Heart left ventricle (tissue), 13 donors: ENCODE measurements around the gene OMG.

ENCODE experiments used
- POLR2A ChIP-seq, 2 donors: fragments of 450-650 bp; IDR thresholded peaks; one replicate each; pipeline ENCODE4 v1.6.1; 2017; ENCODE audit warnings: antibody characterized with exemption in 2 of 2, mild to moderate bottlenecking in 2 of 2, moderate library complexity in 2 of 2
- TF ChIP-seq, protein P1 (sequence below), 12 donors: fragments of 200-600 bp; sonication (generic) in 4 of 12; IDR thresholded peaks; one replicate each; pipeline versions ENCODE4 v1.5.0 to v1.8.0; 2018 to 2022; ENCODE audit warnings: antibody characterized with exemption in 12 of 12, mild to moderate bottlenecking in 5 of 12
- donor health status: ischemic (EF 13 %, LVEDD 7.1; RV severe dilation, severe dysfunction).
- donor health status: DM: no; HTN: yes; CAD: no.
- donor health status: DM: no; HTN: no; CAD: no.
- donor health status: ischemic (EF 25% LVEDD 6.9; RV normal size, moderate dysfunction).
- donor health status: ischemic (EF 25% LVEDD 5.7; RV mildly dilated, moderate dysfunction).
- donor health status: ischemic (EF 35%, LVEDD 5.7; RV mildly dilated, moderate dysfunction).
- donor health status: nonischemic (EF 11% LVEDD 7.7; RV severe dilation, severe dysfunction).
- donor health status: DM: yes; HTN: yes; CAD: no.
- donor health status: PGD.
- donor health status: ischemic (EF 29% LVEDD 5.4; RV normal size, mild dysfunction).
- donor health status: nonischemic (EF 23%, LVEDD 6.1; RV moderate dilation, normal function).

- TF ChIP-seq, protein P1, sequence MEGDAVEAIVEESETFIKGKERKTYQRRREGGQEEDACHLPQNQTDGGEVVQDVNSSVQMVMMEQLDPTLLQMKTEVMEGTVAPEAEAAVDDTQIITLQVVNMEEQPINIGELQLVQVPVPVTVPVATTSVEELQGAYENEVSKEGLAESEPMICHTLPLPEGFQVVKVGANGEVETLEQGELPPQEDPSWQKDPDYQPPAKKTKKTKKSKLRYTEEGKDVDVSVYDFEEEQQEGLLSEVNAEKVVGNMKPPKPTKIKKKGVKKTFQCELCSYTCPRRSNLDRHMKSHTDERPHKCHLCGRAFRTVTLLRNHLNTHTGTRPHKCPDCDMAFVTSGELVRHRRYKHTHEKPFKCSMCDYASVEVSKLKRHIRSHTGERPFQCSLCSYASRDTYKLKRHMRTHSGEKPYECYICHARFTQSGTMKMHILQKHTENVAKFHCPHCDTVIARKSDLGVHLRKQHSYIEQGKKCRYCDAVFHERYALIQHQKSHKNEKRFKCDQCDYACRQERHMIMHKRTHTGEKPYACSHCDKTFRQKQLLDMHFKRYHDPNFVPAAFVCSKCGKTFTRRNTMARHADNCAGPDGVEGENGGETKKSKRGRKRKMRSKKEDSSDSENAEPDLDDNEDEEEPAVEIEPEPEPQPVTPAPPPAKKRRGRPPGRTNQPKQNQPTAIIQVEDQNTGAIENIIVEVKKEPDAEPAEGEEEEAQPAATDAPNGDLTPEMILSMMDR (IDR thresholded peaks at IDR 0.05), result no peak
- TF ChIP-seq POLR2A (IDR thresholded peaks at IDR 0.05), result no peak
Observed at GRCh38 chr17:31318298-31318801, 21.3 kb upstream of the OMG start.
